GM18508 (cell line): Measurements from ENCODE around the gene FAM120B.
"Not testable (repeated sequence)": the region's sequence is repeated elsewhere in the genome, so short reads cannot be mapped to it uniquely, and the experiment has no call there.

ENCODE experiments used
- ATAC-seq: cut with Tn5 transposase; IDR thresholded peaks from one replicate; pipeline ENCODE4 v1.9.1; 2021; ENCODE audit warnings: moderate number of reproducible peaks; ENCODE audit not compliant: insufficient read depth, unreplicated experiment

FAM120B gene

DNA sequence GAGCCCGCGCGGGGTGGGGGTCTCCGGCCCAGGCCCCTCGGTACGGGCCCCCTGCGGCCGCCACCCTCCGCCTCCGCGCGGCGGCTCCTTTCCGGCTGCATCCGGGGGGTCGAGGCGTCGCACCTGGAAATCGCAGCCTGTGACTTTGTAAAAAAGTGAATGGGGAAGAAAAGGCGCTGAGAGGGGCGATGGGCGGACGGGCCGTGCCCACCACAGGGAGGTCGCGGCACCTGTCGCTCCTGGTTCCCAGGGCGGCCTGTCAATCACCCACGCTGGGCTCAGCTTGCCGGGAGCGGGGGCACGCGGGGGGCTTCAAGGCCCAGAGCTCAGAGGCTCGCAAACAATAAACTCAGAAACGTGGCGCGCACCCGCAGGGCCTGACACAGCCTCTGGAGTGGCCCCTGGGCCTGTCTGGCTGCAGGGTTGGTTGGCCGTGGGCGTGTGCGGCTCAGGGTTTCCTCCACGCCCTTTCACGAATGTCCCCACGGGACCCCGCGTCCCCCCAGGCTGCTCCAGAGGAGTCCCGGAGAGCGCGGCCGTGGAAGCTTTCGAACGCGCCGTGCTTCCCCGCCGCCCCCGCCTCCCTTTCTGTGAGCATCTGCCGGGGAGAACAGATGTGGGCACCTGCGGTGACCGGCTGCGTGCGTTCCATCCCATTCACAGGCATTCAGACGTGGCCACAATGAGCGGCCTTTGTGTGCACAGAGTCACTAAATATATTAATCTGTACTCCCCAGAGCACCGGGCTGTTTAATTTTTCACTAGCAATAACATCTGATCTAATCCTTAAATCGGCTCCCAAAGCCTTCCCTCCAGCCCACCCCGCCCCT, 9.6 kb upstream of the FAM120B start:
- no peak for ATAC-seq

DNA sequence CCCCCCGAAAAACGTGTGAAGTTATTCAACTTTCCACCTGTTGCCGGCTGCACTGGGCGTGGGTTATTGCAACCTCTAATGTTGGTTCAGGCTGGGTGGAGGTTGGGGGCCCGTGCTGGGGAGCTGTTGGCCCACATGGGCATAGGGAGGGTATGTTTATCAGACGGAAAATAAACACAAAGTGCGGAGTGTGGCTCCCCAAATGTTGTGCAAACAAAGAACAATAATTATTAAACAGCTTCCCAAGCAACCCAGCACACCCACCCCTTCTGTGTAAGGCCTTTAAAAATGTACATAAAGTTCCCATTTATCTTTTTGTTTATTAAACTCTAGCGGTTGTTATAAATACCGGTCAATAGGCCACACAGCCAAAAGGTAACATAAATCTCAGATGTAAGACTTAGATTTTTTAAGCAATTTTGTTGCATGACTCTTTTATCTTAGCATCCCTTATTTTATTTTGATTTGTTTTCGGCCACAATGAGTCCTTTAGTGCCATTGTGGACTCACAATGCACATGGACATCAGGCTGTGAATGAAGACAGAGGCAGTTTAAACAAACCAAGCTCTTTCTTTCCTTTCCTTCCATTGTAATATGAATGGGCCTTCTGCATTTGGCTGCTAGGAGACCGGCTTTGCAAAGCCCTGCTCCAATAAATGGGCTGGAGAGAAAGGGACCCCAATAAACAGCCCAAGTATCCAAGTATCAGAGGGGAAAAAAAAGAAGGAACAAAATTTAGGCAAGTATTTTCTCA, 8.8 kb upstream of the FAM120B start:
- ATAC-seq: no peak

DNA sequence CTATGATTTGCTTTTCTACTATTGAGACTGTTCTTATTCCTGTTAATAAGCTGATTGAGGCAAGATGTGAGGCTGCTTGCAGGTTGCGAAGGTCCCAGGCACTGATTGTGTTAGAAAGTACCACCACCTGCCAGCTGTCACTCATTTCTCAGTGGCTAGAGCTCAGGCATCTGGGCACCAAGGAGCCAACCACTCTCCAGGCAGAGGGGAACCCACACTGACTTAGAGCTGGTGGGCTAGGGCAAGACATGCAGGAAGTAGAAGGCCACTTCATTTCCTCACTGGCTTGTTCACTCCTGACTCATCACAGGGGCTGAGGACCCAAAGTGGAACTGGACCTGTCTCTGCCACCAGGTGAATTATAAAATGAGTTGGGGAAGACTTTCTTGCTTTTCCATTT, 7.9 kb upstream of the FAM120B start:
- ATAC-seq: no peak

DNA sequence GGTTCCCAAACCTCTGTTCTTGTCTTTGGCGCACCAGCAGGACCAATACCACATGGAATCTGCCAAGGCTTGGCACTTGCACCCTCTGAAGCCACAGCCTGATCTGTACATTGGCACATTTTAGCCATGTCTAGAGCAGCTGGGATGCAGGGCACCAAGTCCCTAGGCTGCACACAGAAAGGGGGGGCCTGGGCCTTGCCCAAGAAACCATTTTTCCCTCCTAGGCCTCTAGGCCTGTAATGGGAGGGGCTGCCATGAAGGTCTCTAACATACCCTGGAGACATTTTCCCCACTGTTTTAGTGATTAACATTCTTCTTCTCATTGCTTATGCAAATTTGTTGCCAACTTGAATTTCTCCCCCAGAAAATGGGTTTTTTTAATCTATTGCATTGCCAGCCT, 5.4 kb upstream of the FAM120B start:
- ATAC-seq: no peak

DNA sequence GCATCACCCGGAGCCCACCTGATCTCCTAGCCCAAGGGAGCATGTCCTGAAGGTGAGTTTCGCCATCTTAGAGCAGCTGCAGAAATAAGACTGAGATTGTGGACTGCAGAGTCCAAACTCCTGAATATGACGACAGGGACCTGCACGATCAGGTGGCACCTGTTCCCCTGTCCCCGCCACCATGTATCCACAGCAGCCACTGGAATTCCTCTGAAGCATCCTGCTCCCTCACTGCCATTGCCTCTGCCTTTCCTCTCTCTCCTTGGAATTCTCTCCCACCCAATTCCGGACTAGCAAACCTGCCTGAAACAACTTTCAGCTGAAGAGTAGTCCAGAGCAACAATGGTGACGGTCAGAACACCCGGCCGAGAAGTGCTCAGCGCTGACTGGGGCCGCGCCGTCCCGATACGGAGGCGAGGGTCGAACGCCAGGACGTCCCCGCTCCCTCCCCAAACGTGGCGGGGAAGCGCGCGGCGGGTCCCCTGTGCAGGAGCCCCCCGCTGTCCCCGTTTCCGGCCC, 694 bp upstream of the FAM120B start:
- ATAC-seq: no peak

DNA sequence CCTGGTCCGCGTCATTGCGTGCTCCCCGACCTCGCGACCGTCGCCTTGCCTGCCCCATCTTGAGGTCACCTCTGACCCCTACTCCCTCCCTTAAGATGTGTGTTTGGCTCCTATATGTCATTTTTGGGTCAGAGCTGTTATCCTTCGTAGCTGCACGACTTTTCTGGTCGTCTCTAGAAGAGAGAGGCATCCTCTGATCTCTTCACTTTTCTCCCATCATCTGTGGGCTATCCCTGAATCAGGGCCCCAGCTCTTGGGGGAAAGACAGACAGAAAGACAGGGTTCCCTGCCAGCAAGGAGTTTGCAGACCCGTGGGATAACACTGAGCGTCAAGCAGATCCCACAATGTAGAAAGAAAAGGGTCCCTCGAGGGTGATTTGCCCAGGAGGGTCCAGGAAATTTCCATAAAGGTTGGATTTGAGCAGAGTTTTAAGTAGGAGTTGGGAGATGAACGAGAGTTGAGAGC, 555 bp downstream of the FAM120B start:
- no peak for ATAC-seq

DNA sequence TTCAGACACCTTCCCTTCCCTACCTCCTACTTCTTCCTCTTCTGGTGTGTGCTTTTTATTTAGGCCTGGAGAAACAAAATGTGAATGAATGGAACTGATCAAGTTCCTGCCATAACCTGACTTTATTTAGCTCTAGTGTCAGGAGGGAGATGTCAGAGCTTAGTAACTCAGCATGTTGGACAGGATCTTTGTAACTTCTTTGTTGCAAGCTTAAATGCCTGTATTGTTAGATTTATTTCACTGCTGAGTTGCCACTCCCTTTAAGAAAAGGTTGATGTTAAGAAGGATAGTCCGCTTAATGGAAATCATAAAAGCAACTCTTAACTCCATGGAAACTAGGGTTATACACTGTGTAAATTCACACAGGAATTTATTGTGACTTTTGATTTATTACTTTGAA, 2.2 kb downstream of the FAM120B start:
- no peak for ATAC-seq

DNA sequence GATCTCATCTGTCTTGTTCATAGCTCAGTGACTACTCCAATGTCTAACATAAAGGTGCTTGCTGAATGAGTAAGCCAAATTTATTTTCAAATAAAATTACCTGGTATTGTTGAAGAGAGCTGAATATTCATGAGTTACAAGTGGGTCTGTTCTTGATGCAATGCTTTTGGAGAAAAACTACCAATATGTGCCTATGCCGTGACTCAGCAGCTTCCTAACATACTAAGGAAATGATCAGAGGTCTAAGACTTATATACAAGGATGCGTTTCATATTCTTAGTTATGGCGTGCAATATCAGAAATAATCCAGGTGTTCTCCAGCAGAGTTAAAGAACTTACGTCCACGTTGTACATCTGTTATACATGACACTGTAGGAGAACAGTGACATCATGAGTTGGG, 5.1 kb downstream of the FAM120B start:
- ATAC-seq: no peak

DNA sequence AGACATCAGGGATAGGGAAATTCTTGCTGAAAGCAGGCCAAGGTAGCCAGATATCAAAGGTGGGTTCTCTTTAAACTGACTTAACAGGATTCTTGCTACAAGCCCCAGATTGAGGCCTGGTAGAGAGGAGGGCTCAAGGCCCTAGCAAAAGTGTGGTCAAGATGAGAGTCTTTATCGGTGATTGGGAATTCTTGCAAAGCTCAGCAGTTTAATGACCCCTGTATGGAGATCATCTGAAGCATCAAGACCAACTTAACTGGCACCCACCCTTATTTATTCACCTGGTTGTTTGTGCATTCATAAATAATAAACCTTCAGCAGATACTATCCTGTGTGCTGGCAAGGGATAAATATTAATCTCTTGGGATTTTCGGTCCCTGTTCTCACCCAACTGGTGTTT, 6.3 kb downstream of the FAM120B start:
- no peak for ATAC-seq

DNA sequence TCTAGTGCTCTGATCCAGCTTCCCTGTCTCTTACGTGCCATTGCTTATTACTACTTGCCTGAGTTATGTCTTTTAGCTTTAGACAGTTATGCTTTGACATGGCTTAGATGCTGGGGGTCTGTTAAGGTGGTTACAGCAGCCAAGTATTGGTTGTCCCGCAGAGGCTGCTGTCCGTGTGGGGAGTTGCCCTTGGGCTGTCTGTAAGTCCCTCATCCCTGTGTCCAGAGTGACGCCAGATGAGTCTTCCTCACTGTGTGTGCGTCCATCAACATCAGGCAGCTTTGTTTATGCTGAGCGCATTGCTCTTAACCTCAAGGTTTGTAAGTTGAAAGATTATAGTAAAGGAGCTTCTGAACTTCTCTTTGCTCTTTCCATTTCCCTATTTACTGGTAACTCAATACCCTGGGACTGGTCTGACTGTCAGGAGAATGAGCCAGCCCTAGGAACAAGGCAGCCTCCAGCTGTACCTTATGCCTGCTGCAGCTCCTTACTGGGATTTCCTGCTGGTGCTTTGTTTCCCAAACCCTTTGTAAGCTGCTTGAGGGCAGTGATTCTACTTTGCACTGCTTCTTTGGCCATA, 7.2 kb downstream of the FAM120B start:
- no peak for ATAC-seq

DNA sequence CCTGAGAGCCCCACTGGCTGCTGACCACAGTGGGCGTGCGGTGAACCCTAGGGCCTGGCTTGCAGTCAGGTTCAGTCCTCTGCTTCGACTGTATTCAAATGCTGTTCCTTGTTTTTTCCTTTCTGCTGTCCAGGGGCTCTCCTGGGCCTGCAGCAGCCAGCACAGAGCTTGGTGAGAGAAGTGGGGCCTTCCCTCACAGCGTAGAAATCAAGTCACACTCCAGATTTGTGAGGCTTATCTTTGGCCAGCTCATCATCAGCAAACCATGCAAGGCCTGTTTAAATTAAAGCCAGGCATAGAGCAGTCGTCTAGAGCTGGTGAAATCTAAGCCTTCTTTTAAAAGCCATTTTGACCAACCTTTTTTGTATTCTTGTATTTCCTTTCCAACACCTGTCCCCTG, 8.4 kb downstream of the FAM120B start:
- ATAC-seq: no peak

DNA sequence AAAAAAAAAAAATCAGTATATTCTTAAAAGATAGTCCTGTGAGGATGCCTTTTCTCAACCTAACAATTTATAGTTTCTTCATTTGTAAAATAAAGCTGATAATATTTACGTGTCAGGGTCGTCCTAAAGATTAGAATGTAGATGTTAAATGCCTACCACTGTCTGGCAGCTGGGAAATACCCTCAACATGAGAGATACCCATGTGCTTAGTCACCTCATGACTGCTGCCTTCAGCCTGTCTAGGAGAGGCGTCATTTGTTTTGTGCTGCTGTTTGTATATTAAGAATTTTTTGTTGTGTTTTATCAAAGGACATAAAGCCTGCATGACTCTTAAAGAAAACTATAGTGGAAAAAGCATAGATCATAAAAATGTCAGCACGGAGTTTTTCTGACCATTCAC, 9.5 kb downstream of the FAM120B start:
- no peak for ATAC-seq

DNA sequence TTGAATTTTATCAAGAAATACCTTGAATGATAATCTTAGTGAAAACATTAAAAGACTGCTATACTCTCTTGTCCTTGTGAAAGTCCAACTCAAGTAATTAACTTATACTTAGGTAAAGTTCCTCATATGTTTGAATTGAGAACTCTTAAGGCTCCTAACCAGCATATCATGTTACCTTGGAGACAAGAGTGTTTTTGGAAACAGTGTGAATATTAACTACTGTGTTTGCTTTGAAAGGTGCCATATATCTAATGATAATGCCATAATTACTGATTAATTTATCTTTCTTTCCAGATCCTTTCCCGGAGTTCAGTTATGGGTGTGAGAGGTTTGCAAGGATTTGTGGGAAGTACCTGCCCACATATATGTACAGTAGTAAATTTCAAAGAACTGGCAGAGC, 10.5 kb downstream of the FAM120B start:
- no peak for ATAC-seq

DNA sequence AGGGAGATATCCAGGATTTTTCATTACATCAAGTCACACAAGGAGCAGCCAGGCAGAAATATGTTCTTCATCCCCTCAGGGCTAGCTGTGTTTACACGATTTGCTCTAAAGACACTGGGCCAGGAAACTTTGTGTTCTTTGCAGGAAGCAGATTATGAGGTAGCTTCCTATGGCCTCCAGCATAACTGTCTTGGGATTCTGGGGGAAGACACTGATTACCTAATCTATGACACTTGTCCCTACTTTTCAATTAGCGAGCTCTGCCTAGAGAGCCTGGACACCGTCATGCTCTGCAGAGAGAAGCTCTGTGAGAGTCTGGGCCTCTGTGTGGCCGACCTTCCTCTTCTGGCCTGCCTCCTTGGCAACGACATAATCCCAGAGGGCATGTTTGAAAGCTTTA, 11.2 kb downstream of the FAM120B start:
- no peak for ATAC-seq

DNA sequence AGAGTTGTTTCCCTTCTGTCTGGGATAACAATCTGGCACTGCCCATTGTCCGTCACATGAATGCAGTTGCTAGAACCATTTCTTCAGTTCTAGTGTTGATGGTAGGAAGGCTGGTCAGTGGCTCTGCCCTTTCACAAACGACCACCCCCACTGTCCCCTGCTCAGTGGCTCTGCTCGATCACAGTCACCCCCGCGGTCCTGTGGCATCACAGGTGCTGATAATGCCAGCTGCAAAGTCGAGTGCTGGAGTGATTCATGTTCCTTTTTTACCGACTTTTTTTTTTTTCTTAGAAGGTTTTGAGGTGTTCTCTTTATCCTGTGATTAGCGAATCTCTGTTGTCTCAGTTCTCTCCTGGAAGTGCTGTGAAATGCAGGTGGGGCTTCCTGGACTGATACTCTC, 22.8 kb downstream of the FAM120B start:
- ATAC-seq: no peak

DNA sequence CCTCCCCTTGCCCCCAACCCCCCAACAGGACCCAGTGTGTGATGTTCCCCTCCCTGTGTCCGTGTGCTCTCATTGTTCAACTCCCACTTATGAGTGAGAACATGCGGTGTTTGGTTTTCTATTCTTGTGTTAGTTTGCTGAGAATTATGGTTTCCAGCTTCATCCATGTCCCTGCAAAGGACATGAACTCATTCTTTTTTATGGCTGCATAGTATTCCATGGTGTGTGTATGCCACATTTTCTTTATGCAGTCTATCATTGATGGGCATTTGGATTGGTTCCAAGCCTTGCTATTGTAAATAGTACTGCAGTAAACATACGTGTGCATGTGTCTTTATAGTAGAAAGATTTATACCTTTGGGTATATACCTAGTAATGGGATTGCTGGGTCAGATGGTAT, 28.6 kb downstream of the FAM120B start:
- not testable (repeated sequence) for ATAC-seq

DNA sequence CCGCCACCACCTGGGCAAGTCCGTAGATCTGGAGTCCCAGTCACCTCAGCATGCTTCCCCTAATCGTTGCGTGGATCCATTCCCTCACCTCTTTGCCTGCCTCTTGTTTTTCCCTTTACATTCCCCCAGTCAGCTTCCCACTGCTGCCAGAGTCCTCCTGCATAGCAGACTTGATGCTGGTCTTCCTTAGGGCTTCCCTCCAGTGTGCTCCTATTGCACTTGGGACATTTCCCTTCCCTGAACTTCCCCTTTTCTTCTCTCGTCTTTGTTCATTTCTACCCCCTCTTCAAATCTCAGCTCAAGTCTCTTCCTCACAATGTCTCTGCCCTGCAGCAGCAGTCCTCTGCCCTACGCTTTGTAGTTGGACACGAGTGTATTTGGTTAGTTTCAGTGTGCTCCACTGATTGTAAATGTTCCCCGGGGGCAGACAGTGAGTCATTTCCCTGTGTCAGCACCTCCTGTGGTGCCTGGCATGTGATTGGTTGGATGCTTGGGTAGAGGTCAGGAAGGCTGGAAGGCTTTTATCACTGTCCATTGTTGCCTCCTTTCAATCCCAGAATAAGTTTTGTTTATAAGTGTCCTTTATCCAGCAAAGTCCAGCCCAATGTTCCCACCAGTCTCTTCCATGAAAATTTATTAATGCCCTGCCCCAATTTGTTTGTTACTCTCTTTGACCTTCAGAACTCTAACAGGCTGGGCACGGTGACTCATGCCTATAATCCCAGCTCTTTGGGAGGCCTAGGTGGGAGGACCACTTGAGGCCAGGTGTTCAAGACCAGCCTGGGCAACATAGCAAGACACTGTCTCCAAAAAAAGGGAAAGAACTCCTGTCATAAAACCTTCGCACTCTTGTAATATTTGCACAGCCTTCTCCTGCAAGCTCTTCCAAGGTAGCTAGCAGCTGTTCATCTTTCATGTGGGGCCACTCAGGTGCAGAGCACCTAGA, 38.3 kb downstream of the FAM120B start:
- ATAC-seq: no peak

DNA sequence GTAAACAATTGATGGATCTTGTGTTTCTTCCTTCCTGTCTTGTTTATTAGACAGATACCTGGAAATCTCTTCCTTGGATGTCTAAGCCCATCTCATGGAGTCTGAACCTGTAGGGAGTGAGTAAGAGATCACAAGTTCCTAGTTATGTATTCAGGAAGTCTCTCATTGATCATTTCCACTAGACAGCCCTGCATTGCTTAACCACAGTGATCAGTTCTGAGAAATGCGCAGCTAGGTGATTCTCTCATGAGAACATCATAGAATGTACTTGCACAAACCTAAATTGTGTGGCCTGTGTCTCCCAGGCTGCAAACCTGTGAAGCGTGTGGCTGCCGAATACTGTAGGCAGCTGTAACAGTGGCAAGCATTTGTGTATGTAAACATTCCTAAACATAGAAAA, 39.1 kb downstream of the FAM120B start:
- no peak for ATAC-seq

DNA sequence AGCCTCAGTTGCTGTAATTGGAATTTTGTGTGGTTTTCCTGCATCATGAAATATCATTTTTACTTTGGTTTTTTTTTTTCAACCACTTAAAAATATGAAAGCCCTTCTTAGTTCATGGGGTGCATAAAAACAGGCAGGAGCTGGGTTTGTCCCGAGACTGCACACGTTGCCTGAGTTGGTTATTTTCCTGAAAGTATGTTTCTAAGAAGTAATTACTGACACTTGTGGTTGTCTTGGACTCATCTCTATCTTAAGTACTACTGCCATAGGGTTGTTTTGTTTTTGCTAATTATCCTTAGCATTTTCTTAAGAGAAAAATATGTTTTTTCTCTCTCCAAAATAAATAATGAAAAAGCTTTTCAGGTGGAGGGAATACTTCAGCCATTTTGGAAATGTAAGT, 40.1 kb downstream of the FAM120B start:
- ATAC-seq: no peak

DNA sequence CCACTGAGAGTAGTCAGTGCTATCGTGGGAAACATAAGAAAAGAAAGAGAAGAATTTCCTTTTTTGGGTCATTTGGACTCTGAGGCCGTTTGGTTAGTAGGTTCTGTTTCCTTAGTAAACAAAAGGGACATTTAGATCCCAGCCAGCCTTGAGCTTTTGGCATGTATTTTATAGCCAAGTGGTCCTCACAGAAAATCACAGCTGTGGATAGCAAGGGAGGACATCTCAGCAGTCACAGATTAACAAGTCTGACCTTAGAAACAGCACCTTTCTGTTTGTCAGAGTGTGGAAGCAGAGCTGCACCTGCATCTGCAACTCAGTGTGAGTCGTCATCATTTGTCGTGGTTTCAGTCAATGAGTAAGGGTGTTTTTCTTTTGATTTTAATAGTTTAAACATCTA, 40.5 kb downstream of the FAM120B start:
- no peak for ATAC-seq
